Measurements from ENCODE around the gene CNGA1.
"Not testable (repeated sequence)": the region's sequence is repeated elsewhere in the genome, so short reads cannot be mapped to it uniquely, and the experiment has no call there.

Gene CNGA1

DNA sequence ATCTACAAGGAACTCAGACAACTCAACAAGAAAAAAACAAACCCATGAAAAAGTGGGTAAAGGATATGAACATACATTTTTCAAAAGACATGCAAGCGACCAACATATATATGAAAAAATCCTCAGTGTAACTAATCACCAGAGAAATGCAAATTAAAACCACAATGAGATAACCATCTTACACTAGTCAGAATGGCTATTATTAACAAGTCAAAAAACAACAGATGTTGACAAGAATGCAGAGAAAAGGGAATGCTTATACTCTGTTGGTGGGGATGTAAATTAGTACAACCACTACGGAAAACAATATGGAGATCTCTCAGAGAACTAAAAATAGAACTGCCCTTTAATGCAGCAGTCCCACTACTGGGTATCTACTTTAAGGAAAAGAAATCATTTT is 12.2 kb upstream of the CNGA1 start:
- no peak for FAIRE-seq

DNA sequence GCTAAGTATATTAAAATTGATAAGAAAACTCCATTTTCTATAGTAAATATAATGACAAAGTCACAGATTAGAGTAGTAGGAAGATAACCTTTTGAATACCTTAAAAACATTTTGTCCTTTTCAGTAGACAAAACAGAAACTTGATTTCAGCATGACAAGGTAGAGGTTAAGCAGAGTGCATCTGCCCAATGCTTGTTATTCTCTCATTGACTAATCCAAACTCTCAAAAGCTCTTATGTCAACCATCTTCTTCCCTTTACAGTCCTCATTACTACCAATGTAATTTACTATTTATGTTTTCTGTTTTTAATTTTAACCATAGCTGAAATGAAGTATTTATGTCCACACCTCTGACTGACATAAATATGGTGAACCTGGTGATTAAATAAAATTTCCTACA is 11.2 kb upstream of the CNGA1 start:
- no peak for FAIRE-seq

DNA sequence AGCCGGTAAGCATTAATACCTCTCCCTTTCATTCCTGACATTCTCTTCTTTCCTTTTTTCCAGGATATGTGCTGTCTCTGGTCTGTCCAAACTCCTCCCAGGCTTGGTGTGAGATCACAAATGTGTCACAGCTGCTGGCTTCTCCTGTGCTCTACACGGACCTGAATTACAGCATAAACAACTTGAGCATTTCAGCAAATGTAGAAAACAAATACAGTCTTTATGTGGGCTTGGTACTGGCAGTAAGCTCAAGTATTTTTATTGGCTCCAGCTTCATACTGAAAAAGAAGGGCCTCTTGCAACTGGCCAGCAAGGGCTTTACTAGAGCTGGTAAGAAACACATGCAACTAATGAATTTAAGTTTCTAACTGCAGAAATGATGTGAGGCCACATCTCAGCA is 8.5 kb upstream of the CNGA1 start:
- FAIRE-seq, result no peak

DNA sequence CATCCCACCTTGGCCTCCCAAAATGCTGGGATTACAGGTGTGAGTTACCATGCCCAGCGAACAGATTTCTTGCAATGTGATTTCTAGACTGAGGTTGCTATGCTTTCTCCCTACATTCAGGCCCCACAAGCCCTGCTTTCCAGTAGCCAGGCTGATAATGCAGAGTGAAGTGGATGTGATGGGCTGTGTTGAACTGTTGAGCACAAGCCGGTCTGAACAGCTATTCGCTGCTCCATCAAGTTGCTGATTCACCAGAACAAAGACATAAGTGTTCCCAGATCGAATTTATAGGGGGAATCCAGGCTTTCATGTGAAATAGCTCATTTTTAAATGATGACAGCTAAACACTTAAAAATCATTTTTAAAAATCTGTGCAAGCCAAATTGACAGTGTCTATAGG is 8.0 kb upstream of the CNGA1 start:
- FAIRE-seq, result no peak

DNA sequence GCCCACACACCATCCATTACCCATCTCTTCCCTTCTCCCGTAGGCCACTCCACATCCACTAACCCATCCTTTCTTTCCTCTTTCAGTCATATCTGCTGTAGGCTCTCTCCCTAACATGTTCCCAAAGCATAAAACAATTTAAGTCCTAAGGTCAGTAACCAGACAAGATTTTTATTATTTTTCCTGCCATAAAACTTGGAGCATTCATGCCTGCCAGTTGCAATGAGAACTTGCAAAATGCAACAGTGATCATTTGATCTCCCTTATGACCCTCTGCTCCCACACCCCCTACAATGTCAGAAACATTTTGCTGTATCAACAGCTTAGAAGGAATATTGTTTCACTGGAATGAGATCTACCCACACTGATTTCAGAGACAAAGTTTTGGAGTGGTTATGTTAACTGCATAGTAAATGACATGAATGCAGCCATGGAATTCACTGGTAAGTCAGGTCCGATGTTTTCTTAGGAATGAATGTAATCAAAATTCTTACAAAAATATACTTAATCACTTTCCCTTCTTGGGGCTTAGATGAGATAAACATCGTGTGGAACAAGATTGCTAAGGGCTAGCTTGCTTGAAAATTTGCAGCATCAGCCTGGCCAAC is 5.8 kb upstream of the CNGA1 start:
- FAIRE-seq, result no peak

DNA sequence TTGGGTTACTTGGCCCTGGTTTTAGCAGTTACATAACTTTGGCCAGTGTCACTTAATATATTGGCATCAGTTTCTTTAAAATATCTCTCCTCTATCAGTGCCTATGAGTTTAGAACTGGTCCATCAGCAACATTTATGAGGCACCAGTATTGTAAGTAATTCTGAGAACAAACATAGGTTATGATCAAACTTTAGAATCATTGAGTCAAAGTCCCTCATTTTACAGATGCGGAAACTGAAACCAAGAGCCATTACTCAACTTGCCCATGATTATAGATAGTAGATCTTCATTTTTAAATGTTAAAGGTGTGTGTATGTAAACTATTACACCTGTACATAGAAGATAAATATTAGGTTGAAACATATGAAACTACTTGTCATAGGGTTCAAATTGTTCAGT is 4.6 kb upstream of the CNGA1 start:
- no peak for FAIRE-seq

DNA sequence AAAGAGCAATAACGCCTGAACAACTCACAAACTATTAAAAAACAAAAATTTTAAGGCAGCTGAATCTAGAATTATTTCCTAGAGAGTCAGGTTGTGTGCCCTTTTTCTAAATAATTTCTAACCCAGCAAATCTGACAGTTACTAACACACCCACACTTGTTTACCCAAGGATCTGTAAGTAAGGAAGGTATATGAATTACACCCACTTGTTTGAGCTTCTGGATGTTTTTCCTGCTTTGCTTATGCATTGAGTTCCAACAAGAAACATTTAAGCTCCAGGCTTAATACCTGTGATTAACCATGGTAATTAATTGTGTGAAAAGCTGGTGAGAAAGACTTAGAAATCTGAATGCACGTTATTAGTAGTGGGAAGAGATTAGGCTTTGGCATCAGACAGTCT is 1.6 kb upstream of the CNGA1 start:
- FAIRE-seq, result no peak

DNA sequence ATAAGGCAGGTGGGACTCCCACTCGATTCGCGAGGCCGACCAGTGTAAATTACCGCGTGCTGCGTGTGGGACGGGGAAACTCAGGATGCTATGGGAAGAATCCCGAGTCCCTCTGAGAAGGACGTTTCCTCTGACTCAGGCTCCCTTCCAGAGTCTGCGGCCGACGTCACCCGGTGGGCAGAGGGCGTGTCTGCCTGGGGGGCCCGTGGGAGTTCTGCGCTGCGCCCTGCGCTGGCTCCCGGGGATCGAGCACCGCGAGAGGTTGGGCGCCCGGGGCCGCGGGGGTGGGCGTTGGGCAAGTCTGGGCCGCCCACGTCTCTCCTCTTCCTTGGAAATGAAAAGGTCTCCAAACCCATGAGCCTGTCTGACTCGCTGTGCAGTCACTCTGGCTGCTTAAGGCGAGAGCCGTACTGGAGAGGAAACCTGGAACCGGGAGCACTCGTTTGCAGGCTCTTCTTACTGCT is 659 bp upstream of the CNGA1 start:
- no peak for FAIRE-seq

DNA sequence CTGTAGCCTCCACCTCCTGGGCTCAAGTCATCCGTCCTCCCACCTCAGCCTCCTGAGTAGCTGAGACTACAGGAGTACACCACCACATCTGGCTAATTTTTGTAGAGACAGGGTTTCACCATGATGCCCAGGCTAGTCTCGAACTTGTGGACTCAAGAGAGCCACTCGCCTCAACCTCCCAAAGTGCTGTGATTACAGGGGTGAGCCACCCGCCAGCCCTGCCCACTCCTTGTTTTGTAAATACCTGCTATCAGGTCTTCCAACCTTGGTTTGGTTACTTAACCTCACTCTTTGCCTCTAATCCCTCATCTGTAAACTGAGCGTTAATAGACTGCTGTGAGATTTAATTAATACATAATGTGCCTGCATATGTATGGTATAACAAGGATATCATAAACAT is 803 bp downstream of the CNGA1 start:
- no peak for FAIRE-seq

DNA sequence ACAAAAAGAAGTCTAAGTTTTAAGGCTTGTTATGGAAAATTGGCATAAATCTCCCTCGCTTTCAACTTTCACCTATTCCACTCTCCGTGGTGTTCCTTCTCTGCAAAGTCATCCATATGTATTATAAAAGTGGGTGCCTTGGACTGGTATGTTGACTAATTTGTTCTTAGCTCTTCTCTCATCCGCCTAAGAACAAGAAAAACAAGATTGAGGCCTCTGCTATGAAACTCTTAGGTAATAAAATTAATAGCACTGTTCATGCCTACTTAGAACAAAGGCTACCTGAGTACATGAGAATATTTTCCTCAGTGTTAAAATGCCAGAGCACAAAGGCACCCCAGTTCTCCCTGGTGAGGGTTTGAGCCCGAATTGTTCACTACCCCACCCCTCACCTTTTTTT is 1.3 kb downstream of the CNGA1 start:
- FAIRE-seq, result no peak

DNA sequence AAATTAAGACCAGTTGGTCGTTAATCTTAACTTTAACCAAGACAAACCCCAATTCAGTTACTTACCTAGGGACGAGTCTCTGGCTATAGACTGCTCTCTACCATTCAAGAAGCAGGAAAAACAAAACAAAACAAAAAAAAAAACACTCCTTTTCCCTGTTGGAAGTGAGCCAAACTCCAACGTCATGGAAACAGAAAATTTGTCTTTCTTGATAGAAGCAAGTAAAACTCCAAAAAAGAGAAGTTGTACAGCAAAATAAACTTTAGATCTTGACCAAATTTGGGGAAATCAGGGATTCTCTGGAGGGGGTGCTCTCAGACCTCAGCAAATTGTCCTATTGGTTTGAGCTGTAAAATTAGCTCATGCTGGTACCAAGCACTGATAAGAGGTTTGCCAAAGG is 3.7 kb downstream of the CNGA1 start:
- FAIRE-seq, result no peak

DNA sequence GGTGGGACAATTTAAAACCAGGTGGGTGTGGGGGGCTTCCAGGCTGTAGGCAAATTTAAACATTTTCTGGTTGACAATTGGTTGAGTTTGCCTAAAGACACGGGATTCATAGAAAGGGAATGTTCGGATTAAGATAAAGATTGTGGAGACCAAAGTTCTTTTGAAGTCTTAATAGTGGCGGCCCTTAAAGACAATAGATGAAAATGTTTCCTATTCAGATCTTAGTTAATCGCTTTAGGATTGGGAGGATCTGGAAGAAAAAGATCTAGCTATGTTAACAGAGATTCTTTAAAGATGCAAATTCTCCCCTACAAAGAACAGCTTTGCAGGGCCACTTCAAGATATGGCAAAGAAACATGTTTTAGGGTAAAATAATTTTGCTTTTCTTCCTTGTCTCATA is 4.8 kb downstream of the CNGA1 start:
- no peak for FAIRE-seq

DNA sequence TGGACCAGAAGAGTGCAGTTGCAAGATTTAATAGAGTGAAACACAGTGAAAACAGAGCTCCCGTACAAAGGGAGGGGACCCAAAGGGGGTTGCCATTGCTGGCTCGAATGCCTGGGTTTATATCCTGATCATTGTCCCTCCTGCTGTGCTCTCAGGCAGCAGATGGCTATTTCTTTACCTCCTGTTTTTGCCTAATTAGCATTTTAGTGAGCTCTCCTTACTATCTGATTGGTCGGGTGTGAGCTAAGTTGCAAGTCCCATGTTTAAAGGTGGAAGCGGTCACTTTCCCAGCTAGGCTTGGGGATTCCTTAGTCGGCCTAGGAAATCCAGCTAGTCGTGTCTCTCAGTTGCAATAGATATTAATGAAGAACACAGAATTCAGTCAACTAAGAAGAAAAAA is 5.6 kb downstream of the CNGA1 start:
- not testable (repeated sequence) for FAIRE-seq

DNA sequence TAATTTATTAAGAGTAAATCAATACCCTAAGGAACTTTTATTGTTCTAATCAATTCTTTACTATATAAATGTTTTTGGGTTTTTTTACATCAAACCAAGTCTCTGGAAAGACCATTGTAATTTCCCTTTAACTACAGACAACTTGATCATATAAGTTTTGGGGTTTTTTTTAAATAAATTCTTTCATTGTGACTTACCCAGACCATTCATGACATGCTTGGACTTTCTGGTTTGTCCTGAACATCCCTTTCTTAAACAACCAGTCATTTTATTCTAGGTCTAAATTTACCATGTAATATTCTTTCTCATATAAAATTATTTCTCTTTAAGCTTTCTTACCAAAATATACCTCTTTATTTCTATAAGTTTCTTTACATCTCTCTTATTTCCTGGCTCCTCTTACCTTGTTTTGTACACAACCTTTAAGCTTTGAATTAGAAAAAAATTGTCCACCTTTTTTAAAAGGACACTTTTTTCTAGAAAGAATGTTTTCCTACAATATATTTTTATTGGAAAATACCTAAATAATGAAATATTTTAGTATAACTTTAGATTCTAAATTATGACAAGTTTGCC is 8.4 kb downstream of the CNGA1 start:
- peak; percentile 21 for FAIRE-seq

DNA sequence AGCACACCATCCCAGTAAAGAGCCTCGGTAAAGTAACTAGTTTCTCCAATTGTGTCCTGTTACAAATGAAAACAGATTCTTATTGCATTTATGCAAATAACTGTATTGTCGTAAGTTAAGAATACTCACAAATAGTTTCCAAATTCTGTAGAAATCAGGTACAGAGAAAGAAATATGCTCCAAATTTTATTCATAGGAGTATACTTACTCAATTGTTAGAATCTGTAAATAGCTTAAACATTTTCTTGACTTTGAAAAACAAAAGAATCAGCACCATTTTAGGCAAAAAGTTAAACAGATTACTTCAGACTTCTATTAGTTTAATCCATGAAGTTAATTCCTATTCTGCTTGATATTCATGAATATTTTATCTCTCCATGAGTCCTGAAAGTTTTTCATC is 10.7 kb downstream of the CNGA1 start:
- no peak for FAIRE-seq

DNA sequence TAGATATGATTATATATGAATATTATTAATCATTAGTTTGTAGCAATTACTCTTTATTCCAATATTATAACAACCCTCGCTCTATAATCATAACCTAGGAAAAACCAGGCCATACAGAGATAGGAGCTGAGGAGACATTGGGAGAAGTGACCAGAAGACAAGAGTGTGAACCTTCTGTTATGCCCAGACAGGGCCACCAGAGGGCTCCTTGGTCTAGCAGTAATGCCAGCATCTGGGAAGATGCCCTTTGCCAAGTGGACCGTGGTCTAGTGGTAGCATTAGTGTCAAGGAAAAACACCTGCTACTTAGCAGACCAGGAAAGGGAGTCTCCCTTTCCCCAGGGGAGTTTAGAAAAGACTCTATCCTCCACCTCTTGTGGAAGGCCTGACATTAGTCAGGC is 12.9 kb downstream of the CNGA1 start:
- not testable (repeated sequence) for FAIRE-seq

DNA sequence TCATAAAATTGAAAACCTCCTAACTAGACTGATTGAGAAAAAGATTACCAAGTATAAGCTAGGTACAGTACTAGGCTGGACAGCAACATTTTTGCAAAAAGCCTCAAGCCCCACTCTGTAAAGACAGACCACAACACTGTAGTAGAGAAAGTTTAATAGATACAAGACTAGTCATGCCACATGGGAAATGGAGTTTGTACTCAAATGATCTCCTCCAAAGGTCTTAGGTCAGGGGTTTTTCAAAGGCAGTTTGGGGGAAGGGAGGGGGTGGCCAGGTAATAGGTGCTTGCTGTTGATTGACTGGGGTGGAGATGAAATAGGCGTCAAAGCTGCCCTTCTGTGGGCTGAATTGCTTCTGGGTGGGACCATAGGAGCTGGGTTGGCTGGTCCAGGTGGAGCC is 14.2 kb downstream of the CNGA1 start:
- FAIRE-seq, result no peak

DNA sequence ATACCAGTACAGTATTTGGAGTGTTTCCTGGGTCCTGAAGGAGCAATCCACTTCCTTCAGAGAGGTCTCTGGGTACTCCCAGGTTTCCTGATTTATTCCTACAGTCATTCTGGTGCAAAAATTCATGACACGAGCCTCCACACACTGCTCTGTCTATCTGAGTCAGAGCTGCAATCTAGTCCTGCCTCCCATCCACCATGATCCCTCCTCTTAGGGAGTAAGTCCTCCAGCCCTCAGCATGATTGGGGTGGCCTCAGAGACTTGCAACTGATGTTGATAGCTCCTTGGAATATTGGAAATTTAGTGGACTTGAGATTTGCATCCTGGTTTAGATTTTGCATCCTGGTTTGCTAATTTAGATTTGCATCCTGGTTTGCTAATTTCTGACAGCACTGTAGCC is 20.5 kb downstream of the CNGA1 start:
- FAIRE-seq, result no peak

DNA sequence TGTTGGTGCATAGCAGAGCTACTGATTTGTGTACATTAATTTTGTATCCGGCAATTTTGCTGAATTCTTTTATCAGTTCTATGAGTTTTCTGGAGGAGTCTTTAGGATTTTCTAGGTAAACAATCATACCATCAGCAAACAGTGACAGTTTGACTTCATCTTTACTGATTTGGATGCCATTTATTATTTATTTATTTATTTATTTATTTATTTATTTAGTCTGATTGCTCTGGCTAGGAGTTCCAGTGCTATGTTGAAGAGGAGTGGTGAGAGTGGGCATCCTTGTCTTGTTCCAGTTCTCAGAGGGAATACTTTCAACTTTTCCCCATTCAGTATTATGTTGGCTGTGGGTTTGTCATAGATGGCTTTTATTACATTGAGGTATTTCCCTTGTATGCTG is 24.0 kb downstream of the CNGA1 start:
- not testable (repeated sequence) for FAIRE-seq

DNA sequence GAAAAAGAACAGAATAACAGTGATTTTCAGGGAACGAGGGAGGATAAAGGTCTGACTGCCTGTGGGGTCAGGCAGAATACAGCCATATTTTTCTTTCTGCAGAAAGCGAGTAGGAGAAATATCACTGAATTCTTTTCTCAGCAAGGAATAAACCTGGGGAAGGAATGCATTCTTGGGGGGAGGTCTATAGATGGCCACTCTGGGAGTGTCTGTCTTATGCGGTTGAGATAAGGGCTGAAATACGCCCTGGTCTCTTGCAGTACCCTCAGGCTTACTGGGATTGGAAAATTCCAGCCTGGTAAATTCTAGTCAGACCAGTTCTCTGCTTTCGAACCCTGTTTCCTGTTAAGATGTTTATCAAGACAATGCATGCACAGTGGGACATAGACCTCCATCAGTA is 26.3 kb downstream of the CNGA1 start:
- FAIRE-seq, result no peak

DNA sequence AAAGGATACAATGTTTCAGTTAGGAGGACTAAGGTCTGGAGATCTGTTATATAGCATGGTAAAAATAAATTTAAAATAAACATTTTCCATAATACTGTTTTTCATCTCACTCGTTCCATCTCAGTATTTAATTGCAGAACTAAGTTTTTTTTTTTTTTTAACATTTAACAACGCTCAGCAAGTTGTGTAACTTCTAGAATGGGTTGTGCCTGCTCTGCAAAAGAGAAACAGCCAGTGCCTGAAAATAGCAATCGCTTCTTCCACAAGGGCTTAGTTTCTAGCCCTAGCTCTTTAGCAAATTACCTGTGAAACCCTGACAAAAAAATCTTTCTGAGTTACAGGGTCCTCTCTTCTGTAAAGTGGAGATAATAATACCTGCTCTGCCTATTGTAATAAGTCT is 41.9 kb downstream of the CNGA1 start:
- FAIRE-seq, result peak; percentile 58

DNA sequence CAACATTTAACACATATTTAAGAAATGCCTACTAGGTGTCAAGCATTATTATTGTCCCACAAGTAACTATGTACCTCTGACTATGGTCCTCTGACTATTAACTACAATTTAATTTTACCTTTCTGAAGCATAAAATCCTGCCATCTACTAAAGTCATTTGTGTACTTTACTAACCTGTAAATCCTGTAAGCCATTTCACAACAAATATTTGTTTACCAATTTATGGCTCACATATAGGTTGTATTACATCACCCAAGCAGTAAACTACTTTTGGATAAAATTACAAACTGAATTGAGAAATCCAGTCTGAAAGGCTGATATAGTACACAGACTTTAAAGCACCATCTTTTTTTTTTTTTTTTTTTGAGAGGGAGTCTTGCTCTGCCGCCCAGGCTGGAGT is 43.8 kb downstream of the CNGA1 start:
- FAIRE-seq, result no peak

DNA sequence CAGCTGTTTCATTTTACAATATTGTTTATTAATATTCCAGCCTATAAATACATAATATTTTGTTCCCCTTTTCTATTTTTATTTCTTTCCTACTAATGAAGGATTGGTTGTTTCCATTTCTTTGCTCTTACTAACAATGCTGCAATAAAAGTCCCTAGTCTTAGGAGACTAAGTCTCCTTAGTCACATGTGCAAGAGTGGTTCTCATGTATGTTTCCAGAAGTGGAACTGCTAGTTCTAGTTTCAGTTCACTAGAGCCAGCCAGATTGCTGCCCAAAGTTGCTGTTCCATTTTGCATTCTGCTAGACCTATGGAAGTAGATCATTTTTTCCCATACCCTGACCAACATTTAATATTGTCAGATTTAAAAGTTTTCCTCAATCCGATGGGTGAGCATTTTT is 44.3 kb downstream of the CNGA1 start:
- no peak for FAIRE-seq

DNA sequence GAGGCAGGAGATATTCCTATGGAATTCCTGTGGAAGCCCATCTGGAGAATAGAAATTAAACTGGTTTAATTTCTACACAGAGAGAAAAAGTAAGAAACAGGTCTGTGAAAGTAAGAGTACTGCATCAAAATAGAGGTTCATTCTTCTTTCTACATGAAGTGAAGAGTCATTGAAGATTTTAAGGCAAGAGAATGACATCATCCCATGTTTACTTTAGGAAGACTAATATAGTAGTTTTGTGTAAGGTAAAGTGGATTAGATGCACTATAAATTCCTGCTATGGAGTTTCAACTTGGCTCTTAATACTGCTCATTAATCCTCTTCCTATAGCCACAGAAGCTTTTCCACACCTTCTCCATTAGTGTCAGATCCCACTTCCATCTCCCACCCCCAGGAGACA is 47.6 kb downstream of the CNGA1 start:
- FAIRE-seq, result no peak

DNA sequence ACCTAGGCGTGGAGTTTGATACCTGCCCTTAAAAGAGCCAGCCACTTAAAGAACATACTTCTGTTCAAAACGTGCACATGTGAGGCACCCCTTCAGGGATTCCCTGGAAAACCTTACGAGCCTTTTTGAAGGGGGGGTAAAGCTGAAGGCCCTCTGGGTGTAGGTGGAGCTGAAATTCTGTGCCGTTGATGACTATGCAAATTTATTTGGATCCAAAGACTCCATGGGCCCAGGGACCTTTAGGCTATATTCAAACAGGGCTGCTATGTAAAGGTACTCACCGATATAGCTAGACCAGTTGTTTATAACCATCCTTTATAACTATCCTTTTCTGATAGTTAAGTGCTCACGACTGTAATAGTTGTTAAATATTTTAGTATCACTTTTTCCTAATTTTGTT is 61.8 kb downstream of the CNGA1 start:
- no peak for FAIRE-seq

Measured in islet of Langerhans (tissue), 1 donor.